CD14-positive monocyte (primary cell): ENCODE data around the gene NDUFS2. TPM values are rescaled to one million over a fixed set of nuclear protein-coding genes. Genes with fewer than 3 reads are reported as not detected.
A peak's percentile ranks its signal among the peaks of the same experiment; 100 is the strongest.

ENCODE experiments used
- DNase-seq, 3 donors: peaks; one replicate each; pipeline ENCODE4 v3.0.0-alpha.2; 2011 to 2022
- H2AFZ ChIP-seq: 2 replicates; pipeline ENCODE4 v1.6.0; 2012; ENCODE audit warnings: mild to moderate bottlenecking, low read depth, low read length, inconsistent platforms; ENCODE audit not compliant: insufficient read depth, poor library complexity, severe bottlenecking
- H3K27ac ChIP-seq, 2 donors: 1 replicate in 1 of 2; 2 replicates in 1 of 2; pipeline ENCODE4 v1.5.1; 2012 to 2013; ENCODE audit warnings: low read length in 2 of 2, control low read depth in 1 of 2, inconsistent platforms in 1 of 2, low read depth in 1 of 2, mild to moderate bottlenecking in 1 of 2
- H3K27me3 ChIP-seq, 2 donors: one replicate each; pipeline versions ENCODE4 v1.6.0 to v1.6.1; 2011 to 2013; ENCODE audit warnings: low read length in 2 of 2; ENCODE audit not compliant: control insufficient read depth in 2 of 2, insufficient read depth in 2 of 2
- H3K36me3 ChIP-seq, 2 donors: replicated peaks in 1 of 2; 1 replicate in 1 of 2; 2 replicates in 1 of 2; pipeline versions ENCODE4 v1.5.1 to v1.6.1; 2012 to 2013; ENCODE audit warnings: low read length in 2 of 2, control low read depth in 1 of 2, inconsistent platforms in 1 of 2, mild to moderate bottlenecking in 1 of 2; ENCODE audit not compliant: insufficient read depth in 2 of 2, control insufficient read depth in 1 of 2
- H3K4me1 ChIP-seq, 2 donors: 1 replicate in 1 of 2; 2 replicates in 1 of 2; pipeline versions ENCODE4 v1.5.1 to v1.6.1; 2012 to 2013; ENCODE audit warnings: low read length in 2 of 2, control low read depth in 1 of 2, inconsistent platforms in 1 of 2, mild to moderate bottlenecking in 1 of 2, moderate library complexity in 1 of 2; ENCODE audit not compliant: insufficient read depth in 2 of 2, control insufficient read depth in 1 of 2
- H3K4me2 ChIP-seq: replicated peaks from 2 replicates; pipeline ENCODE3; 2012; ENCODE audit warnings: low read length, moderate library complexity, mild to moderate bottlenecking; ENCODE audit not compliant: poor library complexity, severe bottlenecking; ENCODE audit errors: extremely low read depth
- H3K4me3 ChIP-seq, 3 experiments: fragments of 200-600 bp in 1 of 3; sonication (generic) in 1 of 3; replicated peaks in 1 of 3; 1 replicate in 2 of 3; 2 replicates in 1 of 3; pipeline ENCODE4 v1.5.1; 2011 to 2013; ENCODE audit warnings: low read length in 3 of 3, mild to moderate bottlenecking in 3 of 3, control low read depth in 2 of 3, low read depth in 2 of 3, inconsistent platforms in 1 of 3, moderate library complexity in 1 of 3
- H3K79me2 ChIP-seq: 2 replicates; pipeline ENCODE4 v1.6.0; 2012; ENCODE audit warnings: mild to moderate bottlenecking, control low read depth, inconsistent platforms, low read length, moderate library complexity; ENCODE audit not compliant: insufficient read depth
- H3K9ac ChIP-seq: 2 replicates; pipeline ENCODE4 v1.6.0; 2017; ENCODE audit warnings: low read length, mild to moderate bottlenecking; ENCODE audit not compliant: insufficient read depth, poor library complexity, severe bottlenecking
- H3K9me3 ChIP-seq, 2 donors: replicated peaks in 1 of 2; 1 replicate in 1 of 2; 2 replicates in 1 of 2; pipeline versions ENCODE4 v1.5.1 to v1.6.1; 2012 to 2013; ENCODE audit warnings: low read length in 2 of 2, control low read depth in 1 of 2; ENCODE audit not compliant: control insufficient read depth in 1 of 2, insufficient read depth in 1 of 2
- H4K20me1 ChIP-seq: 2 replicates; pipeline ENCODE4 v1.6.0; 2012; ENCODE audit warnings: mild to moderate bottlenecking, low read length, control low read depth, moderate library complexity; ENCODE audit not compliant: insufficient read depth
- H3K27ac Mint-ChIP-seq, 7 donors: one replicate each; pipeline ENCODE4 v1.8.0; 2020; ENCODE audit warnings: mild to moderate bottlenecking in 7 of 7, mixed read lengths in 7 of 7, moderate library complexity in 6 of 7, inconsistent platforms in 2 of 7
- H3K27me3 Mint-ChIP-seq, 3 donors: one replicate each; pipeline ENCODE4 v1.8.0; 2021 to 2022; ENCODE audit warnings: low read depth in 3 of 3, mild to moderate bottlenecking in 3 of 3, mixed read lengths in 3 of 3, moderate library complexity in 3 of 3, inconsistent platforms in 1 of 3
- H3K36me3 Mint-ChIP-seq, 2 donors: one replicate each; pipeline ENCODE4 v1.8.0; 2020; ENCODE audit warnings: mixed read lengths in 2 of 2, inconsistent platforms in 1 of 2, mild to moderate bottlenecking in 1 of 2
- H3K4me1 Mint-ChIP-seq: one replicate; pipeline ENCODE4 v1.8.0; 2020; ENCODE audit warnings: mild to moderate bottlenecking, mixed read lengths
- H3K4me3 Mint-ChIP-seq, 2 donors: one replicate each; pipeline ENCODE4 v1.8.0; 2020; ENCODE audit warnings: mild to moderate bottlenecking in 2 of 2, mixed read lengths in 2 of 2, moderate library complexity in 1 of 2
- H3K9me3 Mint-ChIP-seq, 7 donors: one replicate each; pipeline ENCODE4 v1.8.0; 2020 to 2022; ENCODE audit warnings: mixed read lengths in 7 of 7, mild to moderate bottlenecking in 6 of 7, moderate library complexity in 6 of 7, inconsistent platforms in 2 of 7
- WGBS: methylation state at CpG from one replicate; pipeline ENCODE4 v1.1.5; 2013; ENCODE audit warnings: missing lambda C conversion rate; ENCODE audit not compliant: insufficient coverage; 5-methylcytosine and 5-hydroxymethylcytosine counted together
- intact Hi-C, 2 donors: fragments of 100-400 bp; cut with micrococcal nuclease; formaldehyde crosslinking; loops; one replicate each; pipeline versions ENCODE4 v1.15.0 to v1.15.1; 2023
- polyA plus RNA-seq, 3 donors: library from polyadenylated mRNA; depleted of rRNA in 1 of 3; unstranded in 2 of 3; stranded (reverse) in 1 of 3; fragments of 300-500 nt in 2 of 3; fragments of >200 nt in 1 of 3; fragmentation: Illumina TruSeq in 2 of 3; gene quantifications; 1 replicate in 2 of 3; 2 replicates in 1 of 3; pipeline ENCODE4 v1.2.3, GENCODE V29; 2012 to 2021
- TF ChIP-seq, protein P1 (sequence below): fragments of 200-600 bp; IDR thresholded peaks from one replicate; pipeline ENCODE4 v1.8.0; 2022; ENCODE audit warnings: antibody characterized with exemption, mild to moderate bottlenecking

NDUFS2 gene
- polyA plus RNA-seq, 3 donors = 87.5 to 119 (median 101) TPM

GRCh38 chr1:161227196-161227871 is 25.2 kb downstream of the NDUFS2 start:
- peaks cover 9% of the 10 kb centered on the region for H3K79me2 ChIP-seq
- H3K27me3 ChIP-seq = no peaks in the 10 kb centered on the region
- H3K36me3 ChIP-seq = peaks cover 25 to 50% of the 10 kb centered on the region in 2 donors
- H3K27me3 Mint-ChIP-seq = peaks cover 0 to 5% (median 1%) of the 10 kb centered on the region in 3 donors
- intact Hi-C loops = loop anchor here in 1 of 2 donors (5.0 kb wide), 2 partner anchors 85 to 155 kb away; partner anchors contain the start of gene SDHC
- no peaks in the 10 kb centered on the region for H3K9me3 ChIP-seq
- DNase-seq = peak; percentile 76 to 83 (median 81)
- peaks cover 18% of the 10 kb centered on the region for H4K20me1 ChIP-seq
- H3K4me3 ChIP-seq = peak overlapping the region; percentile 9 to 74 (median 25)
- TF ChIP-seq, protein P1, sequence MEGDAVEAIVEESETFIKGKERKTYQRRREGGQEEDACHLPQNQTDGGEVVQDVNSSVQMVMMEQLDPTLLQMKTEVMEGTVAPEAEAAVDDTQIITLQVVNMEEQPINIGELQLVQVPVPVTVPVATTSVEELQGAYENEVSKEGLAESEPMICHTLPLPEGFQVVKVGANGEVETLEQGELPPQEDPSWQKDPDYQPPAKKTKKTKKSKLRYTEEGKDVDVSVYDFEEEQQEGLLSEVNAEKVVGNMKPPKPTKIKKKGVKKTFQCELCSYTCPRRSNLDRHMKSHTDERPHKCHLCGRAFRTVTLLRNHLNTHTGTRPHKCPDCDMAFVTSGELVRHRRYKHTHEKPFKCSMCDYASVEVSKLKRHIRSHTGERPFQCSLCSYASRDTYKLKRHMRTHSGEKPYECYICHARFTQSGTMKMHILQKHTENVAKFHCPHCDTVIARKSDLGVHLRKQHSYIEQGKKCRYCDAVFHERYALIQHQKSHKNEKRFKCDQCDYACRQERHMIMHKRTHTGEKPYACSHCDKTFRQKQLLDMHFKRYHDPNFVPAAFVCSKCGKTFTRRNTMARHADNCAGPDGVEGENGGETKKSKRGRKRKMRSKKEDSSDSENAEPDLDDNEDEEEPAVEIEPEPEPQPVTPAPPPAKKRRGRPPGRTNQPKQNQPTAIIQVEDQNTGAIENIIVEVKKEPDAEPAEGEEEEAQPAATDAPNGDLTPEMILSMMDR = peak; percentile 99
- WGBS = 15% methylated on average over 4 of the region's 11 CpGs
- peak overlapping the region; percentile 66 to 72 for H3K4me3 Mint-ChIP-seq
- H3K4me1 ChIP-seq = peaks cover 32 to 45% of the 10 kb centered on the region in 2 donors
- no peak overlapping the region for H3K9ac ChIP-seq
- peak overlapping the region; percentile 49 for H2AFZ ChIP-seq
- H3K4me1 Mint-ChIP-seq = peaks cover 55% of the 10 kb centered on the region
- H3K27ac ChIP-seq = peak overlapping the region; percentile 4 to 73
- peak overlapping the region; percentile 78 for H3K4me2 ChIP-seq
- H3K36me3 Mint-ChIP-seq = peaks cover 45 to 48% of the 10 kb centered on the region in 2 donors
- H3K27ac Mint-ChIP-seq = peak overlapping the region; percentile 77 to 96 (median 90)
- H3K9me3 Mint-ChIP-seq = peaks cover 0 to 2% (median 0%) of the 10 kb centered on the region in 7 donors

- Histone ChIP-seq H3K4me2 (peak overlapping the region; percentile 78), H3K4me3 (peak overlapping the region in 1 of 3 experiments; percentile 74), H3K9me3 (no peaks in the 10 kb centered on the region), H3K27me3 (no peaks in the 10 kb centered on the region), H4K20me1 (peaks cover 11% of the 10 kb centered on the region), H3K27ac (peak overlapping the region; percentile 4 to 73), H3K36me3 (peaks cover 25 to 43% of the 10 kb centered on the region in 2 donors), H3K9ac (no peak overlapping the region), H3K4me1 (peaks cover 32 to 45% of the 10 kb centered on the region in 2 donors), H3K79me2 (peaks cover 9% of the 10 kb centered on the region), H2AFZ (no peak overlapping the region)
- peaks cover 0 to 2% (median 0%) of the 10 kb centered on the region in 7 donors for H3K9me3 Mint-ChIP-seq
- intact Hi-C loops = loop anchor here in 1 of 2 donors (5.0 kb wide), 2 partner anchors 84 to 154 kb away; partner anchors contain the start of gene SDHC
- H3K27ac Mint-ChIP-seq = peak overlapping the region; percentile 77 to 96 (median 90)
- H3K4me1 Mint-ChIP-seq = peaks cover 49% of the 10 kb centered on the region
- H3K4me3 Mint-ChIP-seq = peak overlapping the region; percentile 66 to 72
- peaks cover 38 to 43% of the 10 kb centered on the region in 2 donors for H3K36me3 Mint-ChIP-seq
- TF ChIP-seq, protein P1 = no peak
- no peak for DNase-seq
- WGBS = 38% methylated on average over 2 of the region's 7 CpGs
- peaks cover 0 to 5% (median 0%) of the 10 kb centered on the region in 3 donors for H3K27me3 Mint-ChIP-seq
These were observed 25.9 kb downstream of the NDUFS2 start for GRCh38 chr1:161228032-161228431.
